IPS-20b (cell line): ENCODE measurements around the gene PHKA1.
"Not testable (repeated sequence)": the region's sequence is repeated elsewhere in the genome, so short reads cannot be mapped to it uniquely, and the experiment has no call there.

Experiments
- H3K27ac ChIP-seq: one replicate; pipeline ENCODE4 v1.5.1; 2013; ENCODE audit warnings: low read length
- H3K27me3 ChIP-seq: 2 replicates; pipeline ENCODE4 v1.6.1; 2013; ENCODE audit warnings: mild to moderate bottlenecking, low read length, inconsistent platforms; ENCODE audit not compliant: insufficient read depth
- H3K36me3 ChIP-seq: 2 replicates; pipeline ENCODE4 v1.6.1; 2013; ENCODE audit warnings: low read depth, mild to moderate bottlenecking, inconsistent platforms, low read length, moderate library complexity; ENCODE audit not compliant: insufficient read depth
- H3K4me1 ChIP-seq: 2 replicates; pipeline ENCODE4 v1.6.1; 2013; ENCODE audit warnings: mild to moderate bottlenecking, control low read depth, inconsistent platforms, low read length, moderate library complexity; ENCODE audit not compliant: insufficient read depth
- H3K4me3 ChIP-seq: 2 replicates; pipeline ENCODE4 v1.5.1; 2013; ENCODE audit warnings: mild to moderate bottlenecking, low read length, inconsistent platforms
- H3K9ac ChIP-seq: 2 replicates; pipeline ENCODE4 v1.6.1; 2013; ENCODE audit warnings: low read depth, mild to moderate bottlenecking, inconsistent platforms, low read length, moderate library complexity
- H3K9me3 ChIP-seq: 2 replicates; pipeline ENCODE4 v1.6.1; 2013; ENCODE audit warnings: mild to moderate bottlenecking, low read depth, low read length, inconsistent platforms; ENCODE audit not compliant: insufficient read depth

Gene PHKA1

GRCh38 chrX:72620550-72621145, 93.5 kb downstream of the PHKA1 start:
- Histone ChIP-seq H3K4me3 (no peak overlapping the region), H3K9ac (no peak overlapping the region), H3K9me3 (no peaks in the 10 kb centered on the region), H3K4me1 (no peaks in the 10 kb centered on the region), H3K27ac (no peak overlapping the region), H3K27me3 (no peaks in the 10 kb centered on the region), H3K36me3 (no peaks in the 10 kb centered on the region)

GRCh38 chrX:72609313-72609712, 104.8 kb downstream of the PHKA1 start:
- H3K27ac ChIP-seq, result no peak overlapping the region
- H3K36me3 ChIP-seq, result no peaks in the 10 kb centered on the region
- no peaks in the 10 kb centered on the region for H3K9me3 ChIP-seq
- no peak overlapping the region for H3K9ac ChIP-seq
- H3K4me3 ChIP-seq, result no peak overlapping the region
- H3K4me1 ChIP-seq, result no peaks in the 10 kb centered on the region
- H3K27me3 ChIP-seq, result no peaks in the 10 kb centered on the region

- no peaks in the 10 kb centered on the region for H3K27me3 ChIP-seq
- H3K27ac ChIP-seq, result no peak overlapping the region
- no peaks in the 10 kb centered on the region for H3K9me3 ChIP-seq
- no peak overlapping the region for H3K4me3 ChIP-seq
- H3K4me1 ChIP-seq, result no peaks in the 10 kb centered on the region
- no peaks in the 10 kb centered on the region for H3K36me3 ChIP-seq
- no peak overlapping the region for H3K9ac ChIP-seq
These were observed 109.4 kb downstream of the PHKA1 start for GRCh38 chrX:72604705-72605104.

DNA sequence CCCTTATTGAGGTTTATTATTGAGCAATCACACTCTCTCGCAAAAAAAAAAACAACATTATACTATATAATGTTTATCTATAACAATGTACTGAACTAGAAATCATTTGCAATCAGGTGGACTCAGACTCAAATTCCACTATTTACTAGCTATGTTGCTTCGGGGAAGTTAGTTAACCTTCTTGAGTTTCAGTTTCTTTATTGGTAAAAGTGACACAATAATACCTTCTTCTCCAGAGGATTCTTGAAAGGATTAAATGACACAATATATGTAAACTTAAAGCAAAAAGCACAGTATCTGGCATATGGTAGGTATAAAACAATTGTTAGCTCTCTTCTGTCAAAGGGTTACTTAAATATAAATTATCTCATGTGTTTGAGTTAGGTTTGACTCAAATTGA, 110.0 kb downstream of the PHKA1 start:
- Histone ChIP-seq H3K9ac (no peak overlapping the region), H3K27ac (no peak overlapping the region), H3K4me3 (no peak overlapping the region), H3K9me3 (no peaks in the 10 kb centered on the region), H3K27me3 (no peaks in the 10 kb centered on the region), H3K36me3 (no peaks in the 10 kb centered on the region), H3K4me1 (no peaks in the 10 kb centered on the region)

GRCh38 chrX:72591038-72591437, 123.1 kb downstream of the PHKA1 start:
- not testable (repeated sequence) for H3K9ac ChIP-seq, H3K4me1 ChIP-seq, H3K9me3 ChIP-seq, H3K36me3 ChIP-seq, H3K27me3 ChIP-seq, H3K27ac ChIP-seq, H3K4me3 ChIP-seq

- Histone ChIP-seq H3K4me3 (no peak overlapping the region), H3K9me3 (no peaks in the 10 kb centered on the region), H3K27me3 (no peaks in the 10 kb centered on the region), H3K9ac (no peak overlapping the region), H3K36me3 (no peaks in the 10 kb centered on the region), H3K27ac (no peak overlapping the region), H3K4me1 (no peaks in the 10 kb centered on the region)
These were observed 129.9 kb downstream of the PHKA1 start for GRCh38 chrX:72584163-72584562.

DNA sequence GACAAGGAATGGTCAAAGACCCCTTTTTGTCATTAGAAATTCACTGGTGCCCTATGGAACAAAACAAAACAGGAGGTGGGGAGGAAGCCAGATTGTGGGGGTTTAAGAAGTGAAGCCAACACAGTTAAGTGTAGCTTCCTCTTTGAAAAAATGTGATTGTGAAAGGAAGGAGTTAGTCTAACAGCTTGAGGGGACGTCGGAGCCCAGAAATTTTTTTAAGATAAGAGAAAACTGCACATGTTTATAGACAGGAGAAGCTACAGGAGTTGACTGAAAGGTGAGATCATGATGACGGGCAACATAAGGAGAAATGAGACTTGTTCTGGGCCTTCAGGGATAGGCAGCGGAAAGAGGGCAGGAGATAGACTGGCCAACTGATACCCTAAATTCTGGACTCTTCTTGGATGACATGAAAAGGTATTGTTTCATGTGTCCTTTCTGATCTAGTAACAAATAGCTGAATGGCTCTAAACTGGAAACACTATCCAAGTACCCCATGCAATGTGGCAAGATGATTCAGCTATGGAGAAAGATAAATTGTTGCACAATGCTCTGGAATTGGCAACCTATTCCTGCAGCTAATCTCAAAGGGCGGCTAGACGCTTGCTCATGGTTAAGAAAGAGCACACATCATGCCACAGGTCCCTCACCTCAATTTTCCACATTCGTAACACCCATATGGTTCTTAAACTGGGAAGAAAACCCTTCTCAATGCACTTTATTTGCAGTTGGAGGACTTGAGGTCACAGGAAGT, 137.8 kb downstream of the PHKA1 start:
- Histone ChIP-seq H3K27ac (no peak overlapping the region), H3K27me3 (no peaks in the 10 kb centered on the region), H3K9ac (no peak overlapping the region), H3K9me3 (no peaks in the 10 kb centered on the region), H3K4me1 (no peaks in the 10 kb centered on the region), H3K36me3 (no peaks in the 10 kb centered on the region), H3K4me3 (no peak overlapping the region)

- Histone ChIP-seq H3K4me1 (no peaks in the 10 kb centered on the region), H3K4me3 (peak overlapping the region; percentile 100), H3K36me3 (peaks cover 19% of the 10 kb centered on the region; the same call in 1 of the 2 replicates), H3K9me3 (no peaks in the 10 kb centered on the region), H3K27ac (no peak overlapping the region), H3K27me3 (no peaks in the 10 kb centered on the region), H3K9ac (peak overlapping the region; percentile 96; the same call in 1 of the 2 replicates)
These were observed 141.0 kb downstream of the PHKA1 start for GRCh38 chrX:72573158-72573511.

GRCh38 chrX:72572248-72573157, 141.6 kb downstream of the PHKA1 start, which contains the start of gene HDAC8:
HDAC8 (minus strand) TSS chrX:72572843; CDS start chrX:72572761, 82 bp downstream.
- Histone ChIP-seq H3K9ac (peak within 1 kb of the TSS; percentile 96), H3K27me3 (no peaks in the 10 kb centered on the region), H3K4me3 (peak within 1 kb of the TSS; percentile 100), H3K36me3 (peaks cover 25% of the 10 kb centered on the region; the same call in 1 of the 2 replicates), H3K9me3 (no peaks in the 10 kb centered on the region), H3K27ac (peak within 1 kb of the TSS; percentile 92), H3K4me1 (no peaks in the 10 kb centered on the region)

DNA sequence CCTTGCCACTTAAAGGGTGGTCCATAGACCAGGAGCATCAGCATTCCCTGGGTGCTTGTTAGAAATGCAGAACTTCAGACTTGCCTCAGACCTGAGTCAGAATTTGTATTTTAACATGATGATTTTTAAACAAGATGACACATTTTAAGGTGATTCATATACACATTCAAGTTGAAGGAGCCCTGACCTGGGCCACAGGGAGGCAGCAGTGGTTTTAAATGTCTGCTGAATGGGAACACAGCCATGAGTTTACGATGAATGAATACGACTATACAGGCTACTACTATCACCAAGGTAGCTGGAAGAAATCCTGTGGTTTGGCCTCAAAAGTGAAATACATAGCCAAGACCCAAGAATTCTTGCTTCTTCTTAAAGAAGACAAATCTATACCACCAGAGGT, 144.3 kb downstream of the PHKA1 start:
- H3K9ac ChIP-seq, result no peak overlapping the region
- H3K27me3 ChIP-seq, result no peaks in the 10 kb centered on the region
- no peaks in the 10 kb centered on the region for H3K9me3 ChIP-seq
- no peaks in the 10 kb centered on the region for H3K4me1 ChIP-seq
- H3K27ac ChIP-seq, result no peak overlapping the region
- H3K4me3 ChIP-seq, result no peak overlapping the region
- peaks cover 41% of the 10 kb centered on the region for H3K36me3 ChIP-seq

DNA sequence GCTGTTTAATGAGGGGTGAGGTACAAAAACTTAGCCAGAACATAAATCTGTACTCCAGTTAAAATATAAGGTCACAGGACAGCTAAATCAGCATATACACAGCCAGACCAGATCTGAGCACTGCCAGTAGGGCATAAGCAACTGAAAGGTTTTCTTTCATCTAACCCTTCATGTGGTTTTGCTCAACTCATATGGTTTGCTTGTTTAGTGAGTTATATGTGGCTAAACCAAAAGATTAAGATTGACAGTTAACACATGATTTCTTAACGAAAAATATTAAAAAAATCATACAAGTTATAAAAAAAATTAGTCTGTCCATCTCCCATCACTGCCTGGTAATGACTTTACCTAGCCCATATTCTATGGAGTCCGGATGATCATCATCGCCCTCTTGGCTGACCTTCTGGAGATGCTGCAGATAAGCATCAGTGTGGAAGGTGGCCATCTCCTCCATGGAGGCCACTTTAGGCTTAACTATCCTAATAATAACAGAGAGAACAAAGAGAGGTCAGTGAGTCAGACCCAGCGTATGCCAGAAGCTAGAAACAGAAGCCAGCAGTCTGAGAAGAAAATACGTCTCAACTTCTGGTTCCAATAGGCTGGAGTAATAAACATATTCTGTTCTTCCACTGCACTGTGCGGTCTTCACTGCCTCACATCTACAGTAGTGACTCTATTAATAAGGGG, 145.6 kb downstream of the PHKA1 start:
- H3K9me3 ChIP-seq, result no peaks in the 10 kb centered on the region
- H3K27me3 ChIP-seq, result no peaks in the 10 kb centered on the region
- no peak overlapping the region for H3K27ac ChIP-seq
- no peak overlapping the region for H3K4me3 ChIP-seq
- no peaks in the 10 kb centered on the region for H3K4me1 ChIP-seq
- peaks cover 49% of the 10 kb centered on the region for H3K36me3 ChIP-seq
- no peak overlapping the region for H3K9ac ChIP-seq
